HG03565 (cell line): ENCODE results near the gene INTS15.

Experiments used
- ATAC-seq: cut with Tn5 transposase; IDR thresholded peaks from one replicate; pipeline ENCODE4 v1.9.1; 2021; ENCODE audit warnings: mild to moderate bottlenecking, moderate library complexity; ENCODE audit not compliant: unreplicated experiment

The INTS15 gene

DNA sequence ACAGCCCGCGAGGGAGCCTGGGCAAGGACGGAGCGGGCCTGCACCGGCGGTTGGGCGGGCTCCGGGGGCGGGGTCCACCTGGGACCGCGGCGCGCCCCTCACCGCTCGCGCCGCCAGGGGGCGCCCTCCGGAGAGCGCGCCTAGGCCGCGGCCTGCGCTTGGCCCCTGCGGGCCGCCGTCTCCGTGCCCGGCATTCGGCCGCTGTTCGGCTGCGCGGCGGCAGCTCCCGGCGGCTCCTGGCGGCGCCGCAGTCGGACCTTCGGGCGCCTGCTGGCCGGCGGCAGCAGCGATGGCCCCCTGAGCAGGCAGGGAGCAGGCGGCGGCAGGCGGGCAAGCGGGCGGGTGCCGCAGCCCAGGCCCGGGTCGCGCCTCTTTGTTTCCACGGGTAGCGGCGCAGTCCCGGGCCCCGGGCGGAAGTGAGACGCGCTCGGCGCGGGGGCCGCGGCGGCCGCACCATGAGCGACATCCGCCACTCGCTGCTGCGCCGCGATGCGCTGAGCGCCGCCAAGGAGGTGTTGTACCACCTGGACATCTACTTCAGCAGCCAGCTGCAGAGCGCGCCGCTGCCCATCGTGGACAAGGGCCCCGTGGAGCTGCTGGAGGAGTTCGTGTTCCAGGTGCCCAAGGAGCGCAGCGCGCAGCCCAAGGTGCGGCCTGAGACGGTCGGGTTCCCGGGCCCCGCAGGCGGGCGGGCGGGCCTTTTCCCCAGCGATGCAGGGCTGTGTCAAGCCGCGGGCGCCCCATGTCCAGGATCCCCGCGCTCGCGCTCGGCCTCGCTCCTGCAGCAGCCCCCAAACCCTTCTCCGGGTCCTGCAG, at the start of gene INTS15:
INTS15 (plus strand) TSS at position 193 of the 816 bp plus-strand sequence; CDS start at position 456, 263 bp downstream.
- peak; percentile 83 for ATAC-seq

DNA sequence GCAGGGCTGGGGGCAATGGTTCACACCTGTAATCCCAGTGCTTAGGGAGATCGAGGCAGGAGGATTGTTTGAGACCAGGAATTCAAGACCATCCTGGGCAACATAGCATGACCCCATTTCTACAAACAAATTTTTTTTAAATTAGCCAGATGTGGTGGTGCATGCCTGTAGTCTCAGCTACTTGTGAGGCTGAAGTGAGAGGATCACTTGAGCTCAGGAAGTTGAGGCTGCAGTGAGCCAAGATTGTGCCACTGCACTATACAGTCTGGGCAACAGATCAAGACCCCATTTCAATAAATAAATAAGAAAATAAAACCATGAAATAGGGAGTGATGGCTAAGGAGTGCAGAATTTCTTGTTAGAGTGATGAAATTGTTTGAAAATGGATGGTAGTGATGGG, 47.5 kb upstream of the INTS15 start:
- no peak for ATAC-seq

DNA sequence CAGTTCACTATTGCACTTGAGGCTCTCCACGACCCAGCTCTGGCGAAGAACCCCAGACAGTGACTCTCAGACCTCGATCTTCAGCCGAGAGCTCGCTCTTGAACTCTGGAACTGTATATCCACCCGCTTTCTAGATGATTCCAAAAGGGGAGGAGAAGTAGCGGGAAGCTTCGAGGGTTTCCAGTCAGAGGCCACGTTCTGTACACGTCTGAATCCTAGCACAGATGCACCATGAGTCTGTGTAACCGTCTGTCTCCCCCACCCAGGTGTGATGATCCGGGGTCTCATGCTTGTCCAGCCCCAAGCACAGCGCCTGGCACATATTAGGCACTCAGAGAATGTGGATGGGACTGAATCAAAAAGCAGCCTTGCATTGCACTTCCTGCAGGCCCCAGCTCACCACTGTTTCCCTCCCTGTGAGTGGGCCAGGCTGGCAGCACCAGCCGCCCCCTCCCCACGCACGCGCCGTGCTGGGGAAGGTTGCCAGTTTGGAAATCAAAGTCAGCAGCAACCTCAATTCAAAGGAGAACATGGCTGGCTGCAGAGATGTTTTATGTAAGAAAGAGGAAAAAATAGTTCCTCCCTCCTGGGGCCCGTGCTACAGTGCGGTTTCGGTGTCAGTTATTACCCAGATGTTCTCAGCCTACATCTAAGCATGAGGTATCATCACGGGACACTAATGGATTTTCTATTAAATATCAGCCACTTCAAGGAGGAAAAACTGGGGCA, 44.3 kb upstream of the INTS15 start:
- no peak for ATAC-seq

DNA sequence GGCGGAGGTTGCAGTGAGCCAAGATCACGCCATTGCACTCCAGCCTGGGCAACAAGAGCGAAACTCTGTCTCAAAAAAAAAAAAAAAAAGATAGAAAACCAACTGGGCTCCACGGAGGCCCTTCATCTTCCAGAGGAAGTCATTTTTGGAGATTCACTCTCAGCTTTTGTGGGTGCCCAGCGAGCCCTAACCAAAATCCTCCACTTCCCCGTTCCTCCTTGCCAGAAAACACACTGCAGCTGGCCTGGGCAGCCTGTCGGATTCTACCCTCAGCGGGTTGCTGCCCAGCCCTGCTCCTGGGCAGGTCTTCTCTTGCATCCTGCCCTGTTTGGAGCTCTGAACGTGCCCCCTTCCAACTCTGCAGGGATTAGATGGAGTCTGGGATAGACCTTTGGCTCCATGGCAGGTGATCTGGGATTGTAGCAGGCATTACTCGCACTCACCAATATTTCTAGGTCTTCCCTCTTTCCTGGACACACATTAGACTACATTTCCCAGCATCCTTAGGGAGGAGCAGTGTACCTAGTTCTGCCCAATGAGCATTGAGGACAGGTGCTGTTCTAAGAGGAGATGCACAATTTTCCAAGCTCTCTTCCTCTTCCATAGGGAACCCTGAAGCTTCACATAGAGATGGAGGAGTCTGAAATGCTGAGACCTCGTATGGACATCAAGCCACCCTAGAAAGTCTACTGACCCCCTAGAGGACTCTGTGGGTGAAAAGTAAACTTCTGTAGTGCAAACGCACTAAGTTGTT, 43.1 kb upstream of the INTS15 start:
- no peak for ATAC-seq

DNA sequence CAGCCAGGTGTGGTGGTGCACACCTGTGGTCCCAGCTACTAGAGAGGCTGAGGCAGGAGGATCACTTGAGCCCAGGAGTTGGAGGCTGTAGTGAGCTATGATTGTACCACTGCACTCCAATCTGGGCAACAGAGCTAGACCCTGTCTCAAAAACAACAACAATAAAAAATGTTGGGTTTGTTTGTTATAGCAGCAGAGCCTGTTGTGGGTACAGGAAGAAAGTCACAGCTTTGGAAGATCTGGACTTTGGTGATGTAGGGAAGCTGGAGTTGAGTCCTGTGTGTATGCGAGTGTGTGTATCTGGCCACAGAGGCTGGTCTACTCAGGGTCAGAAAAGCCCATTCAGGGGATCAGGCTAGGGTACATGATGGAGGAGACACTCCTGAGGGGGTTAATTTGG, 42.4 kb upstream of the INTS15 start:
- ATAC-seq, result no peak

DNA sequence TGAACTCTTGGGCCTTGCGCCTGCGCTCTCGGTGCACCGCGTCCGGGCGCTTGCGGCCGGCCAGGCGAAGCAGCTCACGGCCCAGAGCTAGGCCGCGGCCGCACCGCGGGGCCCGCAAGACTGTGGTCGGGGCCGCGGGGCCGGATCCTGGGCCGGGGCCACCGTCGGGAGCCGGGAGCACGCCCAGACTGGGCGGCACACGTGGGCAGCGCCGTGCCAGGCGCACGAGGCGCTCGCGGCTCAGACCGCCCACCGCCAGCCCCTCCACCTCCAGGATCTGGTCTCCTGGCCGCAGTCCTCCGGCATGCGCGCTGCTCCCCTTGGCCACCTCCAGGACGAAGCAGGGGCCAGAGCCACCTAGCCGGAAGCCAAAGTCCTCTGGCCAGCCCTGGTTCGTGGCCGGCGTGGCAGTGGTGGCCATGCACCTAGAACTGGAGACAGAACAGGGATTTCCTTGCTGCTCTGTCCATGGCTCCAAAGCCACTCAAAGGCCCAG, 38.8 kb upstream of the INTS15 start, which contains the start of gene GRID2IP:
GRID2IP (minus strand) TSS at position 446 of the 496 bp plus-strand sequence; CDS start at position 421, 25 bp downstream.
- ATAC-seq, result no peak

DNA sequence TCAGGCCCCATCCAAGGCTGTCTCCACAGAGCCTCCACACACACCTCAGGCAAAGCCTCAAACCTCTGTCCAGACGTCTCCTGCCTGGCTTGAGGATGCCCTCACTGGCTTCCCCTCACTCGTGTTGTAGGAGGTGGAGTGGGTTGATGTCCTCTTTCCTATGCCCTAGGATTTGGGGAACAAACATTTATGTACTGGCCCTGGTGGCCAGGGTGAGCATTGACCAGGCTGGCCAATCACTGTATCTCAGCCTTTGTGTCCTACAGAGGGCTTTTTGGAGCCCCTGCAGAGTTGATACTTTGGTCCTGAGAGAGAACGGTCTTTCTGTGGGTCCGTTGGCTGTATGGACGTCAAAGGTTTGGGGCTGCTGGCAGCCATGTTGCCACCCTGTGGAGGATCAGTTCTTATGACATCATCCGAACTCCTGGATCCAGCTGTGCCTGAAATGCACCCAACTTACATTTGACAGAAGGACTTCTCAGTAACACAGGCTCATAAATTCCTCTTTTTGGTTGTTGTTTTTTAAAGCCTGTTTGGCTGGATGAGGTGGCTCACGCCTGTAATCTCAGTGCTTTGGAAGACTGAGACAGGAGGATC, 36.3 kb upstream of the INTS15 start:
- ATAC-seq, result no peak

DNA sequence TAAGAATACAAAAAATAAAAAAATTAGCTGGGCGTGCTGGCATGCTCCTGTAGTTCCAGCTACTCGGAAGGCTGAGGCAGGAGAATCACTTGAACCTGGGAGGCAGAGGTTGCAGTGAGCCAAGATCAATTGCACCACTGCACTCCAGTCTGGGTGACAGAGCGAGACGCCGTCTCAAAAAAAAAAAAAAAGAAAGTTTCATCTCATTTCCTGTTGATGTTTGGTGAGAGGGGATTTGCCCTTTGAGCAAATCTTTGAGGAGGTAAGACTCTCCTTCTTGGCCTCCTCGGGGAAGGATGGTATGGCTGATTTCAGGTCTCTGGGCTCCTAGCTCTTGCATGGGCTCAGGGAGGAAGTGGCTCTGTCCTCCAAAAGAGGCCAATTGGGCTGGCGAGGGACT, 35.0 kb upstream of the INTS15 start:
- ATAC-seq, result no peak

DNA sequence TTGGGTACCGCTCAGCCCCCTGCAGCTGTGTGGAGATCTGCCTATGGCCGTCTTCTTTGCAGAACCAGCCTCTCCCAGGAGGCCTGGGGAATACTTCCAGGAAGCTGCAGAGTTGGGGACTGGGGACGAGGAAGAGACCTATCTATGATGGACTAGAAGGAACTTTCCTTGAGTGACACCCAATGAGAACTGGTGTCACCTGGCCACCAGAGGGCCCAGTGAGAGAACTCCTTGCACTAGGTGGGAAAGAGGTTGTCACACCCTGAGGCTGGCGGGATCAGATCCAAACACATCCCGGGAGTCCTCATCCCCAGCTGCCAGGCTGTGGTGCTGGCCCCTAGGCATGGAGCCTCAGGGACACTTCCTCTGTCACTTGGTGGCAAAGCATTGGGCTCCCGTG, 33.6 kb upstream of the INTS15 start:
- ATAC-seq, result no peak

DNA sequence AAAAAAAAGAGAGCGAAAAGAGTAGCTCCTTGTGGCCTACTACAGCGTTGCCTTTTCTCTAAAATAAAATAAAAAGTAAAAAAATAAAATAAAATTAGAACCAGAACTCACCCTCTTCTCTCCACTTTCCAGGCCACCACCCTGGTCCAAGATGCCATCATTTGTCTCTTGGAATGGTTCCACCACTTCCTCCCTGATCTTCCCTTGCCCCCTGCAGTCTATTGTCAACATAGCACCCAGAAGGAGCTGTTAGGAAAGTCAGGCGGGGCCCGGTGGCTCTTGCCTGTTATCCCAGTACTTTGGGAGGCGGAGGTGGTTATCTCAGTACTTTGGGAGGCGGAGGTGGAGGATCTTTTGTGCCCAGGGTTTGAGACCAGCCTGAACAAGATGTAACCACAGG, 31.0 kb upstream of the INTS15 start:
- no peak for ATAC-seq

DNA sequence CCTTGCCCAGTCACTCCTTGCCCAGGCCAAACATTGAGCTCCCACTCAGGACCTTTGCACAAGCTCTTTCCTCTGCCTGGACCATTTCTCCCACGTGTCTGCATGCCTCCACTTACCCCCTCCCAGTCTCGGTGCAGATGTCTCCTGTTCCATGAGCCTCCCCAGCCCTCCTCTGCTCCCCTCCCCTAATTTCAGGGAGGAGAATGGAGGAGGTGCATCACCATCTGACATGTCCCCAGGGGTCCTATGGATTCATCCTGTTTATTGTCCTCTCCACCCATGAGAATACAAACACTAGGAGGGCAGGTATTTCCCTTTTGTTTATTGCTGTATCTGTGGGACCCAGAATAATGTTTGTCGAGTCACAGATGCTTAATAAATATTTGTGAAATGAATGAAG, 29.9 kb upstream of the INTS15 start:
- no peak for ATAC-seq

DNA sequence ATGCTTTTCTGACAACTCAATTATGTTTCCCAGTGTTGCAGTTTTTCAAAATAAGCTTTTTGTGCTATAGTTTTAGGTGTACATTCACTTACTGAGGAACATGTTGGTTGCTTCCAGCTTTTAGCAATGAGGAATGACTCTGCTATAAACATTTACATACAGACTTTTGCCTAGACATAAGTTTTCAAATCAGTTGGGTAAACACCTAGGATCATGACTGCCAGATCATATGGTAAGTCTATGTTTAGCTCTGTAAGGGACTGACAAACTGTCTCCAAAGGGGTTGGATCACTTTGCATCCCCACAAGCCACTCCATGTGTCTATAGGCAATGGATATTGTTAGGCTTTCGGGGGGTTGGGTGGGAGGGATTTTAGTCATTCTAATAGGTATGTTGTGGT, 27.7 kb upstream of the INTS15 start:
- ATAC-seq, result no peak

DNA sequence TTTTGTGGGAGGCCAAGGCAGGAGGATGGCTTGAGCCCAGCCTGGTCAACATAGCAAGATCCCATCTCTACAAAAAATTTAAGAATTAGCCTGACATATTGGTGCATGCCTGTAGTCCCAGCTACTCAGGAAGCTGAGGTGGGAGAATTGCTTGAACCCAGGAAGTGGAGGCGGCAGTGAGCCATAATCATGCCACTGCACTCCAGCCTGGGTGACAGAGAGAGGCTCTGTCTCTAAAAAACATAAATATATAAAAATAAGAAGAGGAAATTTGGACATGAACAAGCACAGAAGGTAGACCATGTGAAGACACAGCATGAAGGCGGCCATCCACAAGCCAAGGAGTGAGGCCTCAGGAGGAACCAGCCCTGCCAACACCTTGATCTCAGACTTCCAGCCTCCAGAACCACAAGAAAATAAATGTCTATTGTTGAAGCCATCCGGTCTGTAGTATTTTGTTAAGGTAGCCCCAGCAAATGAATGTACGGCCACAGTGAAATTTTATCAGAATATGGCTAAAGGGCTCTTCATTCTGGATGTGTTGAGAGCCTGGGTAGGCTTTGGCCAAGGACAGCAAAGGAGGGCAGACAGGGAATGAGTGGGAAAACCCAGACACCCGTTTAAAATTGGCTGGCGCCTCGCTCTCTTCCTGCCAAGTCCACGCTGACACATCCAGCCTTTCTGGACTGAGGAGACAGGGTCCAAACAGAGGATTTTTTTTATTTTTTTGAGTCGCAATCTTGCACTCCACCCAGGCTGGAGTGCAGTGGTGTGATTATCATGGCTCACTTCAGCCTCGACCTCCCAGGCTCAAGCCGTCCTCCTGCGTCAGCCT, 25.7 kb upstream of the INTS15 start:
- no peak for ATAC-seq

DNA sequence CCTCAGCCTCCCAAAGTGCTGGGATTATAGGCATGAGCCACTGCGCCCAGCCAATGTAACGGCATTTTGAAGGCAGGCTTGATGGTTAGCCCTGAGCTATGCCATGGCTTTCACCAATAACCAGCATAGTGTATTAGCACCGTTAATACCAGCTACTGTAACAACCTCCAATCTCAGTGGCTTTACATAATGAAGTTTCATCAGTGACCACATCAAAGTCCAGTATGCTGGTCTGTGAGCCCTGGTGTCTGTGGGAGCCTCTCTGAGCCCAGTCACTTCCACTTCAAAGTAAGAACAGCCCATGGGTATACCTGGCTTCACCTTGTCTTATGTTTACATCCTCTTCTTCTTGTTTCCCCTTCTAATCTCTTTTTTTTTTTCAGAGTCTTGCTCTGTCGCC, 24.2 kb upstream of the INTS15 start:
- ATAC-seq, result no peak

DNA sequence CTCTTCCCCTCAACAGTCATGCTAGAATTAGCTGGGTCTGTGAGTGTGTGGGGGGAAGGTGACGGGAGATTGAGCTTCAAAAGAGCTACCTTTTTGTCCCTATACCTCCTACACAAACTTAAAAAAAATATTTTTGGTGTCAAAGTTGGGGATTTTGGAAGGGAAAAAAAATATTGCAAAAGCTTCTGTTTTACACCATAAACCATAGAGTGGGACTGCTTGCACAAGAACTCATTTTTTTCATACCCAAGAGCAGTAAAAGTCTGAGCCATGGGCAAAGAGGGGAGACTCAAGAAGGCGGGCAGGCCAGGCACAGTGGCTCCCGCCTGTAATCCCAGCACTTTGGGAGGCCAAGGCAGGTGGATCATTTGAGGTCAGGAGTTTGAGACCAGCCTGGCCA, 21.9 kb upstream of the INTS15 start:
- ATAC-seq, result no peak

DNA sequence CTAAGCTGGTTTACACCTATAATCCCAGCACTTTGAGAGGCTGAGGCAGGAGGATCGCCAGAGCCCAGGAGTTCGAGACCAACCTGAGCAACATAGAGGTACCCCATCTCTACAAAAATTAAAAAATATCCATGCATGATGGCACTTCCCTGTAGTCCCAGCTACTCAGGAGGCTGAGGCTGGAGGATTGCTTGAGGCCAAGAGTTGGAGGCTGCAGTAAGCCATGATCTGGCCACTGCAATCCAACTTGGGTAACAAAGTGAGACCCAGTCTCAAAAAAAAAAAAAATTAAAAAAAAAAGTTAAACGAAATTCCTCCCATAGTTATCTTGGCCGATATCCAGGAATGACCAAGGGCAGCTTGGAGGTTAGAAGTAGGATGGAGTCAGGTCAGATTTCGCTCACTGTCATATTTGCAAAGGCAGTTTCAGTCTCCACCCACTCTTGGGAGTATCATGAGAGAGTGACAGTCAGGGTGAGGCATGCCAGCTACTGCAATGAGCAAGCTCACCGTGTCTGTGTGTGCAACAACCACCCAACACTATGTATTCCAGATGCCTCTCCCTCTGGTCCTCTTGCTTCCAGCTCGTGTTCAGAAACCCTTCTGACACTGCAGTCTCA, 18.6 kb upstream of the INTS15 start:
- no peak for ATAC-seq

DNA sequence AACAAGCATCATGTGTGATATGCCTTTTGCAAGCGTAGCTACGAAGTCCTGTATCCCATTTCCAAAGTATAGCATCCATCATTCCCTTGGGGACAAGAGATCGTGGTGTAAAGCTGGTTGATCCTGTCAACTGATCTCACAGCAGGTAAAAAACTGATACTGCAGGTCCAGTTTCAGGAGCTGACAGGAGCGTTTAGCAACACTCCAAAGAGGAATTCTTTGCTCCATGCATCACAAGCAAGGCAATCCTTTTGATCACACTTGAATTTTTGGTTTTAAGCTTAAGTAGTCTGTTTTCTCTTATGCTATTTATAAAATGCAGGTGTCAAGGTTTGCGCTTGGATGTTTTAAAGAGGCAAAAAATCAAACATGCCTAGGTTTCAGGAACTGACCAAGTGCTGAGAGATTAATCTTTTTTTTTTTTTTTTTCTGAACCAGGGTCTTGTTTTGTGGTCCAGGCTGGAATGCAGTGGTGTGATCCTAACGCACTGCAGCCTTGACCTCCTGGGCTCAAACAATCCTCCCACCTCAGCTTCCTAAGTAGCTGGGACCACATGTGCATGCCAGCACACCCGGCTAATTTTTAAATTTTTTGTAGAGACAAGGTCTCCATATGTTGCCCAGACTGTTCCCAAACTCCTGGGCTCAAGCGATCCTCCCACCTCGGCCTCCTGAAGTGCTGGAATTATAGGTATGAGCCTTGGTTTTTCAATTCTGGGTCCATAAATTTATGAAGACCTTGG, 14.4 kb upstream of the INTS15 start:
- no peak for ATAC-seq

DNA sequence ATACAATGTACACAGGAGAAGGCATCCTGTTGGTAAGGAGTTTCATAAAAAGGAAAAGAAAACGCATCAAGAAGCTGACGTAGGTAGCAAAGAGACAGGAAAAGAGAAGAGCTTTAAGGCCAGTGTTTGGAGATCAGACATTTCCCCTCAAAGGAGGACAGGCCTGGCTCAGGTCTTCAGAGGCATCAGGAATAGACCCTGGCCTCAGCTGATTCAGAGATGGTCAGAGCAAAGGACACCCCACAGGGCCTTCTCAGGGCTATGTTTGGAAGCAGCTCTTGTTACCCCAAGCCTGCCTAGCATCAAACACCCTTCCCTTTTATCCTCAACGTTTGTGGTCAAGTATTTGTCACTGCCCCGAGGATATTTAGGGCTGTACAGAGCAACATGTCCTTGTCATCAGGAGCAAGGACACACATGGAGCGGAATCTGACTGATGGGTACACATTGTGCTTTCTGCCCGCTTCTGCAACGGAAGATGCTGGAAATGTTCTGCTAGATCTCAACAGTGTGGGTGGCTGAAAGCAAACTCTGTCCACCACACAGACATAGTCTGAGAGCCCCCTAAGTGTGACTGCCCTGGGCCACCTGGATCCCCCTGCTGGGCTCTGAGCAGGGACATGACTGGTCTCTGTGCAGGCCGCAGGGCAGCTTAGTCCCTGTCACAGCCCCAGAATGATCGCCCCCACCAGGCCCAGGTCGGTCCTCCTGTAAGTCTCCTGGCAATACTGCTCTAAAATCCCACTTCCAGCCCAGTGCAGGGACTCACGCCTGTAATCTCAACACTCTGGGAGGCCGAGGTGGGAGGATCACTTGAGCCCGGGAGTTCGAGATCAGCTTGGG, 13.6 kb upstream of the INTS15 start:
- no peak for ATAC-seq
